Central memory CD4-positive, alpha-beta T cell (primary cell): ENCODE data around the gene NPW.

Experiments used
- DNase-seq: peaks from one replicate; pipeline ENCODE4 v3.0.0; 2022

NPW gene

GRCh38 chr16:1984347-1985225 lies 35.0 kb upstream of the NPW start:
- no peak for DNase-seq

GRCh38 chr16:1985466-1986150 lies 34.0 kb upstream of the NPW start:
- DNase-seq, result no peak

GRCh38 chr16:1987198-1987597 lies 32.4 kb upstream of the NPW start:
- no peak for DNase-seq

GRCh38 chr16:1989209-1990100 lies 30.1 kb upstream of the NPW start, which contains the start of gene SYNGR3:
Gene SYNGR3 (plus strand): TSS chr16:1989970. CDS start chr16:1990103, 133 bp downstream.
- DNase-seq, result no peak

- DNase-seq, result no peak
Measured at GRCh38 chr16:1990101-1990350, 29.6 kb upstream of the NPW start.

GRCh38 chr16:1990351-1991134 lies 29.0 kb upstream of the NPW start:
- DNase-seq, result no peak

GRCh38 chr16:1991135-1991551 lies 28.4 kb upstream of the NPW start:
- peak; percentile 54 for DNase-seq

- no peak for DNase-seq
Measured at GRCh38 chr16:1991588-1991947, 28.0 kb upstream of the NPW start.

GRCh38 chr16:1991948-1992703 lies 27.5 kb upstream of the NPW start:
- peak; percentile 92 for DNase-seq

- DNase-seq, result no peak
Measured at GRCh38 chr16:1992704-1993317, 26.8 kb upstream of the NPW start.

GRCh38 chr16:1993731-1994131 lies 25.9 kb upstream of the NPW start:
- DNase-seq, result no peak

- DNase-seq, result no peak
Measured at GRCh38 chr16:1997494-1998359, 21.9 kb upstream of the NPW start.

GRCh38 chr16:1998360-1998835 lies 21.2 kb upstream of the NPW start:
- DNase-seq, result no peak

- DNase-seq, result no peak
Measured at GRCh38 chr16:1998852-1999801, 20.5 kb upstream of the NPW start.

GRCh38 chr16:1999866-2000514 lies 19.6 kb upstream of the NPW start:
- no peak for DNase-seq

- no peak for DNase-seq
Measured at GRCh38 chr16:2001035-2001434, 18.6 kb upstream of the NPW start.

GRCh38 chr16:2001456-2002355 lies 17.9 kb upstream of the NPW start:
- no peak for DNase-seq
